ENCODE measurements around the gene TRIM10. TPM values are rescaled to one million over a fixed set of nuclear protein-coding genes. Genes with fewer than 3 reads are reported as not detected.
A peak's percentile ranks its signal among the peaks of the same experiment; 100 is the strongest.
"Not testable (repeated sequence)": the region's sequence is repeated elsewhere in the genome, so short reads cannot be mapped to it uniquely, and the experiment has no call there.

The TRIM10 gene
- total RNA-seq, 1 donor from 2014 or later, result not detected

DNA sequence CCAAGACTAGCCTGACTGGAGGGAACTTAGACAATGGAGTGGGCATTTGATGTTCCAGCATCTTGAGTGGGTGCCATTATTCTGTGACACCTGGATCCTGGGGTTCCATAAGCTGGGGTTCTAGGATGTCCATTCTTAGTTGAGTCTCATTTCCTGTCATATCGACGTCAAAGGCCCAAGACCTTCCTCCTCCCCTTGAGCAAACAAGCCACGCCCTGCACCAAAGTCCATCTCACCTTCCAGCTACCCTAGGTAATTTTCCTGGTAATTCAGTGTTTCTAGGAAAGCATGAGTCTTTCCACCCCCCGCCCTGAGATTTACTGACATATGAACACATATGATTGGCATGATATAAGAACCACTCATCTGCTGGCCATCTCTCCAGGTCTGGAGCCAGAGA lies 25.3 kb downstream of the TRIM10 start, which contains the start of gene TRIM40:
TSS of gene TRIM40 (plus strand) at position 384 of the 400 bp plus-strand sequence. CDS start 897 bp downstream, outside the sequence.
- DNase-seq (ENCODE audit: missing footprints) (no peak), ATAC-seq (no peak)
- intact Hi-C loops (cut with DNase I), result no loop called here

DNA sequence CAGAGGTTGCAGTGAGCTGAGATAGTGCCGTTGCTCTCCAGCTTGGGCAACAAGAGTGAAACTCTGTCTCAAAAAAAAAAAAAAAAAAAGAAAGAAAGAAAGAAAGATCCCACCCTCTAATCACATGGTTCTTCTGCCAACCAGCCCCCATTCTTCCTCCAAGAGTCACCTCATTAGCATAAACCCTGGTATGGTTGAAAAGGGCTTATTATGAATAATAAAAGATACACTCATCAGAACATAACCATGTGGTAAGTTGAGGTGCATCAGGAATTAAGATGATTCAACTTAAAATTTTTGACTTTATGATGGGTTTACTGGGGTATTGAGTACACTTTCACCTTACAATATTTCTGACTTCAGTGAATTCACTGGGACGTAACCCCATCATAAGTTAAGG lies 25.9 kb downstream of the TRIM10 start:
- ATAC-seq (no peak), DNase-seq (ENCODE audit: missing footprints) (no peak)
- intact Hi-C loops (cut with DNase I), result no loop called here

DNA sequence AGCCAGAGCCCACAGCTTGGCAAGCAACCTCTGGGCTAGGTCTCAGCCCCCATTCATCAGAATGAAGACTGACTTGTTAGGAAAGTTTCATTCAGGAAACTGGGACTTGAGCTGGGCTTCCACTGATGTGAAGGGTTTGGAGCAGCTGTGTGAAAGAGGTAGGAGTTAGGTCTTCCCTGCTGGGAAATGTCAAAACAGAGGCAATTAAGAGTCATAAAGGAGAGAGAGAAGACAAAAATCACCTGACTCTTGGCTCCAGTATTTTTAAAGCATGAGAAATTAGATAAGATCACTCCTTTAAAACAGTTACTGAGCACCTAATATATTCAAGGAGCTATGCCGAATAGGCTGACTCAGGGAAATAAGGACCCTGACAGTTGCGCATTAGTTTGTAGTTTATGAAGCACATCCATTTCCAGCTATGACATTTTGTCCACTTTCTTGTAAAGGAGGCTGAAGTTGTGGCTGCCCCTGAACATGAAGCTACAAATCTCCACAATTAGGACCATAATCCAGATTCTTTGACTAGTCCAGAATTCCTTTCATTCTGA lies 29.0 kb downstream of the TRIM10 start:
- no peak for DNase-seq (ENCODE audit: missing footprints)
- intact Hi-C loops (cut with DNase I), result loop anchor here (1.0 kb wide), 1 partner anchor 29 kb away; no protein-coding TSS in a partner anchor
- ATAC-seq, result no peak

DNA sequence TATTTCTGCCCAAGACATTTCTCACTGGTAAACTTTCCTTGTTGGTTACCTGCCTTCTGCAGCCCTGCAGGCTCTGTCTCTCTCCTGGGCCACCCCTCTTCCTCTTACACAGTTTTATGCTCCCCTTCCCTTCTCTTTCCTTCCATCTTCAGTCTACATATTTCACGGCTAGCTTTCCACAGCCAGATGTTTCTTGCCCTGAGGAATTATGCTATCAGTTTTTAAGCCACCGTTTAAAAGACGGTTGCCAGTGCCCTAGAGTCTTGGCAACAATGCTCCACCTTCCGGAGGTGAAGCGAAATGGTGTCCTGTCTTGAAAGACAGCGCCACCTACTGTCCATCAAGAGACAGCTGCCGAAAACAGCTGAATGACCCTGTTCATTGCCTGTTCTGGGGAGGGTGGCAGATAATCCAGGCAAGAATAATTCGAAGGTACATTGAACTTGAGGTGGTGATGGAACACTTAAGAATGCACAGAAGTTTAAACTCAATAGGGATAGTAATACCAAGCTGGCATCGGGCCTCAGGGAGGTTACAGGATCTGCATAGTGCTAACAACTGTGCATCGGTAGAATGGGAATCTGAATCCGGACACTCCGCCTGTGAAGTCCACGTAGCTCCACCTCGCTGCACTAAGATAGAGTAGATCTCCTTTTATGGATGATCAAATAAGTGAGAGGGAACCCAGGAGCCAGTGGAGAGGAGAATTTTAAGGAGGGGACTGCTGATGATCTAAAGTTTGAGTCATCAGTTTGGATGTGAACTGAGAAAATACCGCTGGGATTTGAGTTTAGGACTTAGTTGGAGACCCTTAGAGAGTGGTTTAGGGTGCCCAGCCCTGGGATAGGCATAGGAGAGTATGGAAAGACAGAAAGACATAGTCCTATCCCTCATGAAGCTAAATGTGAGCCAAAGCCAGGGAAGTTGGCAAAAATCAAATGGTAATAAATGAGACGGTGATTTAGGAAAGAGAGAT lies 29.8 kb downstream of the TRIM10 start:
- ATAC-seq, result peak; percentile 74
- intact Hi-C loops (cut with DNase I), result loop anchor here (1.0 kb wide), 1 partner anchor 28 kb away; no protein-coding TSS in a partner anchor
- DNase-seq (ENCODE audit: missing footprints), result no peak

DNA sequence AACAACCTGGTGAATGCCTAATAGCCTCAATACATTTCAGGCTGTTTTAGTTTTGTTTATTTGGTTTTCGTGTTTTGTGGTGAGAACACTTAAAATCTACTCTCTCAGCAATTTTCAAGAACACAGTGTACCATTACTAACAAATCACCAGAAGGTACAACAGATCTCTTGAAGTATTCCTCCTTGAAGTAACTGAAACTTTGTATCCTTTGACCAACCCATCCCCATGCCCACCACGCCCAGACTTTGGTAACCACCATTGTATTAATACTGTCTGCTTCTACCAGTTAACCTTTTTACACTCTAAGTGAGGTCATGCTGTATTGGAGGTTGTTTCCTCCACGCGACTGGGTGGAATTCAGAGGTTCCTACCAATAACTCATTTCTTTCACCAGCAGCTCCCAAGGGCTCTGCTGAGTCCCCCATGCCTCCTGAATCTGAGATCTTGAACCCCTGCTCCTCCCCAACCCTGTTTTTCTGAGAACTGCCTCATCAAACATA lies 30.8 kb downstream of the TRIM10 start:
- ATAC-seq (no peak), DNase-seq (ENCODE audit: missing footprints) (no peak)
- intact Hi-C loops (cut with DNase I), result no loop called here

DNA sequence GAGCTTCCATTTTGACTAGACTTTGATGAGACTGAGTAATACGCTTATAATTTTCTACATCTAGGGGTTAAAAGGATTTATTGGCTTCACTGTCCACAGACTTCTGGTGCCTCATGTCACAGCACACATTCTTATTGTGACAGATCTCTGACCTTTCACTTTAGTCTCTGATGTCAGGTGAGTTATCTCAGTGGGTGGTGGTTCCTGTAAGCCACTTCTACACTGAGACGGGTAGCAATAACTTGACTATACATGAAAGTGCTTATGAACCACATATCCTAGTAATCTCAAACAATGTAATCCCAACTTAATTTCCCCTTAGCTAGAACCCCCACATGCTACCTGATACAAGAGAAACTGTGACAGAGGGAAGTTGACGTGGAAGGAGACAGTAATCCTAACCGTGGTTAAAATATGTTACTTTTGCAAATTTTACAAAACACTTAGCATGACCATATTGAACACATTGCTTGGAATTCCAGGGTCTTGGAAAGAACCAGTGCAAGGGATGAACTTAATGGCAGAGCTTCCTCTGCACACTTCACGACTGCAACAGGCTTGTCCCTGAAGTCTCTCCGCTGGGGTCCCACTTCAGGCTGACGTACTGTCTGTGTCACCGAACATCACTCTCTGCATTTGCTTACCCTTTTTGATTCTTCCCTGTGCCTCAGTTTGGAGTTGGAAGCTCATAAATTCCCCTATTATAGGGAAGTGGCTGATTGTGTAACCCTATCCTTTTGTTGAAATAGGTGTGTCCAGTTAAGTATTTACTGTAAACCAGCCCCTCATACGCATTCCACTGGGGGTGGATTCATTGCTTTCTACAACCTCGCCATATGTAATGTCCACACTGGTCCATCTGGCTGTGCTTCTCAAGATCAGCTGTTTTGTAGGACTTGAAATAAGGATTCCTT lies 31.5 kb downstream of the TRIM10 start:
- DNase-seq (ENCODE audit: missing footprints) (no peak), ATAC-seq (no peak)
- intact Hi-C loops (cut with DNase I), result no loop called here

DNA sequence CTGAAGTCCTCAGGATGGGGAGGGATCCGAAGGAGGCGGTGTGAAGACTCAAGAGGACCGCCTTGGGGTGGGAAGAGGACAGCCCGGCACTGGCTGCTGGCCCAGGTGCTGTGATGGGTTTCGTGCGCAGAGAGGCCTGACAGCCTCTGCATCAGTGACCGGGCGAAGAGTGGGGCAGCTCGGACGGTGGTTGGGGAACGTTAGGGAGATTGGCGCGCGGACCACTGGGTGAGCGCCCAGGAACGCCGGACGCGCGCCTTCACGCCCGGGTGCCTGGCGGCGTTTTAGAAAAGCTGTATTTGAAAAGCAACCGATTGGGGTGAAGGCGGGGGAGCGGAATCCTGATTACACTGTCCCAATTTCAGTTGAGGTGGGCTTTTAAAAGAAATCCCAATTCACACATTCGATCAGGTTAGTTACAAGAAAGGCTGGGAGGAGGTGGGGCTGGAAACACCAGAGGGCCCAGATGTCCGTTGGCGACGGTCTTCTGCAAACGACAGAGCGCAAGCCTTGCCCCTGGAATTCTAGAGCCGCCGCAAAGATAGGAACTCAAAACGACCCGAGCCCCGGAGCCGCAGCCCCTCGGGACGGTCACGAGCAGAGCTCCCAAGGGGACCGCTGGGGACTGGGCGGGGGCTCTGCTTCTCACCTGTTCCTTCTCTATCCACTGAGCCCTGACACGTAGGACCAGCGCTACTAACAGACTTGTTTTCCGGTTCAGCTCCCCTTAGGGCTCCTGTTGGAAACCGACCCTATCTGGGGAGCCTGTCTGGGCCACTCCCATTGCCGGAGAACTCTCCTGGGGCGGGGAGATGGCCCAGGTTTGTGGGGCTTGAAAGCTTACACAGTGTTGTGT lies 33.5 kb downstream of the TRIM10 start:
- peak; percentile 51 for DNase-seq (ENCODE audit: missing footprints)
- intact Hi-C loops (cut with DNase I), result no loop called here
- ATAC-seq, result peak; percentile 20

DNA sequence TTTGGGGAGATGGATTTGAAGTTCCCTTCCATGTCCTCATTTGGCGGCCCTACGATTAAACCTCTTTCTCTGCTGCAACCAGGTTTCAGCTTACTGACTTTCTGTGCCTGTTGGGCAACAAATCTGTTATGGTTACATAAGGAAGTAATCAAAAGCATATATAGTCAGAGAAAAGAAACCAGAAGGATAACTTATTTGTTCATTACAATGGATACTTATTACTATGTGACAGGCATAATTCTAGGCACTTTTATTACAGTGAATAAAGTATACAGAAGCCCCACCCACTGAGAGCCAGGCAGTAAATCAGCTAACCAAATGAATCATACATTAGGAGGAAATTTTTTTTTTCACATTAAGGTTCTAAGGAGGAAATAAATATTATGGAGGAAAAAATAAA lies 38.5 kb downstream of the TRIM10 start:
- intact Hi-C loops (cut with DNase I), result no loop called here
- DNase-seq (ENCODE audit: missing footprints) (no peak), ATAC-seq (no peak)

DNA sequence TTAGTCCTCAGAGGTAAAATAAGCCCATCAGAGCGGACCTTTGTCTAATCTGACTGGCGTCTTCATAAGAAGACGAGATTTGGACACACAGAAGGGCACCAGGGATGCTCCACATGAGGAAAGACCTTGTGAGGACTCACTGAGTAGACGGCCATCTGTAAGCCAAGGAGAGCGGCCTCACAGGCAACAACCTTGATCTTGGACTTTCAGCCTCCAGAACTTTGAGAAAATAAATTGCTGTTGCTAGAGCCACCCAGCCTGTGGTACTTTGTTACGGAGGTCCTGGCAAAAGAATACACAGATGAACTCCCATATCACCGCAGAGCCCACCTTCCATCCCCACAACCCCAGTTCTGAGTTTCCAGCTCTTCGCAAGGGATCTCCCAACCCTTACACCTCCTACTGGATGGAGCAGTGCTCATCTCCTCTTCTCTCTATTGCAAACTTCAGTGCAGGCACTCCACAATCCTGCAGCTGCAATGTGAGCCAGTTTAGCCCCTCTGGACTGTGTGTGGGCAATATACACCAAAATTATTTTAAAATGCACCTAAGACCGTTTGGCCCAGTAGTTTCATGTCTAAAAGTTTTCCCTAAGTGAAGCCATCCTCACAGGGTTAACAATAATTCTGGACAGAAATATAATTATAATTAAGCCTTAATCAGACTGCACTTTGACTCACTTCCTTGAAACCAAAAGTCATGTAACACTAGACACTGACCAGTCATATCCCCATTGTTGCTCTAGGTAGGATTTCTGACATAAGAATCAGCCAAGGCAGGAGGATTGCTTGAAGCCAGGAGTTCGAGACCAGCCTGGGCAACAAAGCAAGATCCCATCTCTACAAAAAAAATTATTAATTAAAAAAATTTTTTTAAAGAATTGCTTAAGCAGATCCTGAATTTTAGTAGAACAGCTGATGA lies 39.3 kb downstream of the TRIM10 start:
- no peak for DNase-seq (ENCODE audit: missing footprints)
- no peak for ATAC-seq
- intact Hi-C loops (cut with DNase I), result no loop called here

DNA sequence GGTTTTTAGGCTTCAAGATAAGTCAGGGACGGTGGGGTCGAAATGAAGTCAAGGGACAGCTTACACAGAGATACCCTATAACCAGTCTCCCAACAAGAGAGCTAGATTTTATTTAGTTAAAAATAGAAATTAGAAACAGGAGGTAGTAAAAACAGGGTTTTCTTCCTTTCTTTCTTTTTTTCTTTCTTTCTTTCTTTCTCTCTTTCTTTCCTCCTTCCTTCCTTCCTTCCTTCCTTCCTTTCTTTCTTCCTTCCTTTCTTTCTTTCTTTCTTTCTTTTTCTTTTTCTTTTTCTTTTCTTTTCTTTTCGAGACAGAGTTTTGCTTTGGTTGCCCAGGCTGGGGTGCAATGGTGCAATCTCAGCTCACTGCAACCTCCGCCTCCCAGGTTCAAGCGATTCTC lies 42.3 kb downstream of the TRIM10 start:
- DNase-seq (ENCODE audit: missing footprints); intact Hi-C loops (cut with DNase I); ATAC-seq: not testable (repeated sequence)

DNA sequence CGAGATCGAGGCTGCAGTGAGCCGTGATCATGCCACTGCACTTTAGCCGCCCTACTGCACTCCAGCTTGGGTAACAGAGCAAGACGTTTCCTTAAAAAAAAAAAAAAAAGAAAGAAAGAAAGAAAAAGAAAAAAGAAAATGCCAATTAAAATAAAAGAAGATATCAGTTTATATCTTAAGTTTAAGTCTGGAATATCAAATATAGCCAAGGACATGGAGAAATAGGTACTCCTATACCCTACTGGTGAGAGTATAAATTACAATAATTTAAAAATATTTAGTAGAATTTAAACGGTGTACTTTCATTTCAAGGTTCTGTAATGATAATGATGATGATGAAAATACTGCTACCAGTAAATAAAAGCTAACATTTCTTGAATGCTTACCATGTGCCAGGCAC lies 44.3 kb downstream of the TRIM10 start:
- intact Hi-C loops (cut with DNase I), result no loop called here
- ATAC-seq, result no peak

DNA sequence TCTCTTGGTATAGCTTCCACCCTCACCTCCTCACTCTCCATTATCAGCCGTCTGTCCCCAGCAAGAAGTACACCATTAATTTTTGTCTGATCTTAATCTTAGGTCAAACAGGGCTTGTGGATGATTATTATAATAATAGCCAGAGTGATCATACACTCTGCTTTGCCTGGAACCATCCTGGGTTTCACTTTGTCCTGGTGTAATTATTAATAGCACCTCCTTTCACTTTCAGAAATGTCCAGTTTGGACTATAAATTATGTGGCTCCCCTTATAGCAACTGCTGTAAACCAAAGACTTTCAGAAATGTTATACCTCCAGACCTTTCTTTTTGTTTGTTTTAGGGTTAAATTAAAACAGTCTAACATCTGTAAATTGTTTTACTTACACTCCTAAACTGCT lies 47.2 kb downstream of the TRIM10 start:
- intact Hi-C loops (cut with DNase I), result no loop called here
- DNase-seq (ENCODE audit: missing footprints), result no peak

More for the DNA sequence above, 44.3 kb downstream of the TRIM10 start:
- DNase-seq (ENCODE audit: missing footprints), result no peak

DNA sequence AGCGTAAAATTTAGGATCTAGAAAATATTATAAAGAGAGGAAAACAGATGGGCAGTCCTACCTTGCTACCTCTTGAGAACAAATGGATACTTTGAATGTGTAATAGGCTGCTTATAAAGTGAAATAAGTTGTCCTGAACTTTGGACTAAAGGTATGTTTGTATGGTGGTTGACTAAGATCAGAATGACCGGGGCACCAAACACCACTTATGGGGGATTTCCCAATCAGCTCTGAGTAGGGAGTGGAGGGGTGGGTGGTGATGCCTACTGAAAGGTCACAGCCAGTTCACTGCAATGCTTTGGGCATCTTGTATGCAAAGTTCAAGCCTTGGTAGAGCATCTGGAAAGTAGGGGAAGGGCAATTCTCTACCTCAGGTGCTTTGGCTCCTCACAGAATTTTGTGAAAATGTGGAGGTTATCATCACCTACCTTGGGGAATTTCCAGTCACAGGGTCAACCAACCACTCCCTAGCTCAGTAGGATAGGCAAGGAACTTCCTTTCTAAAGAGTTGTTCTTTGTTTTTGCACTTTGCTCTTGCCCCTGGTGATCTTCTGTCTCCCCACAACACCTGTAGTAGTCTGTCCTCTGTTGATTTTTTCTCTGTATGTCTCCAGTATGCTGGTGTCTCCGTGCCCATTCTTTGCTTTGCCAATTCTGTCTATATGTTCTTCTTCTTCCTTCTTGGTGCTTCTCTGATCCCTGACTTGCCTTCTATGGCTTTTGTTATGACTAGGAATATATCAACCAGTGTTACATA lies 47.8 kb downstream of the TRIM10 start, which contains the start of gene TRIM31:
TSS of gene TRIM31 (minus strand) at position 88 of the 757 bp plus-strand sequence. CDS start 285 bp downstream, outside the sequence.
- intact Hi-C loops (cut with DNase I), result no loop called here
- ATAC-seq, result no peak
- no peak for DNase-seq (ENCODE audit: missing footprints)

More for the DNA sequence above, 47.2 kb downstream of the TRIM10 start:
- ATAC-seq, result no peak

DNA sequence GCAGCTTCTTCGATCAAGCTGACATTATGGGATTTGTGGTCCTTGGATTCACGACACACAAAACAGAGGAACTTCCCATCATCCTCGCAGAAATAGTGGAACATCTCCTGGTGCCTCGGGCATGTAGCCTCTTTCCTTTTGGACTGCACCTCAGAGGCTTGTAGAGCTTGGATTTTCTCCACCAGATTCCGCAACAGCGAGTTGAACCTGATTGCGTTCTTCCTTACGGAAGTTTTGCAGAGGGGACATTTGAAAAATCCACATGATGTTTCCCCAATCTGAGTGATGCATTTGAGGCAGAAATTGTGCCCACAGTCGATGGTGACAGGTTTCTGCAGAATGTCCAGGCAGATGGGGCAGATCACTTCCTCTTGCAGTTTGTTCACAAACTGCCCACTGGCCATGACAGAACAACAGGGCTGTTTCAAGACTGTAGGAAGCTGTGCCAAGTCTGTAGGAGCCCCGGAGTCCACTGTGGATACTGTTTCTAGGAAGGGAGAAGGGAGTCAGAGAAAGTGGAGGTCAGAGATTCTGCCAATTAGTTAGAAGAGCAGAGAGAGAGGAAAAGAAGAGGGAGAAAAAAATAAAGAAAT lies 48.5 kb downstream of the TRIM10 start:
- DNase-seq (ENCODE audit: missing footprints) (no peak), ATAC-seq (no peak)
- intact Hi-C loops (cut with DNase I), result no loop called here

DNA sequence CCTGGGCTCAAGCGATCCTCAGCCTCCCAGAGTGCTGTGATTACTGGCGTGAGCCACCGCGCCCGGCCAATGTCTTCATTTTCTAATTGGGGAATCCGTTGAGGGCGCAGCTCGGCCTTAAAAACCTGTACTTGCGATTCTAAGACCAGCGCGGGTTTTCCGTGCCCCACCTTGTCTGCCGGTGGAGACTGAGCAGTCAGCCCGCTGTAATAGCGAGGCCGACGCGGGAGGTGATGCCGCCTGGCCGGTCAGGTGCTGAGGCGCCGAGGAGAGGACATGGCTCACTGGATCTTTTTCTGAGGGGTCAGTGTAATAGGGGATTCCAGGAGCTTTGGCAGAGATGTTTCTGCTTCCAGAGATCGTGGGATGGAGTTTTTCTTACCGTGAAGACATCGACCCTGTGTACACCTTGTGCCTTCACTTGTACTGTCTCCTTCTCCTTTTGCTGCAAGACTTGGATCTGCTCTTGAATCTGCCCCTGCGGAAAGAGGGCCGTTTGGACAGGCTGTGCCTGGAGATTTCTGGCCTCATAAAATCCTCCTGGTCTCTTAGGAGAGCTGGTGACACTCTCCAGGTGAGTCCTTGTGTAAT lies 49.6 kb downstream of the TRIM10 start:
- intact Hi-C loops (cut with DNase I), result no loop called here
- no peak for ATAC-seq
- no peak for DNase-seq (ENCODE audit: missing footprints)

Data from Right ventricle myocardium inferior (tissue), 1 donor.